GM23338 (cell line): ENCODE measurements around the gene PPP2R2B. TPM values are rescaled to one million over a fixed set of nuclear protein-coding genes. Genes with fewer than 3 reads are reported as not detected.

Experiments used
- ATAC-seq: fragments of 200-7000 bp; cut with Tn5 transposase; 3 replicates; pipeline ENCODE4 v1.9.1; 2020
- DNase-seq: peaks from one replicate; pipeline ENCODE4 v3.0.0-alpha.2; 2015; ENCODE audit warnings: low spot score
- H2AFZ ChIP-seq: fragments of 200-600 bp; sonication (generic); 2 replicates; pipeline ENCODE4 v1.8.0; 2016; ENCODE audit warnings: antibody characterized with exemption, mild to moderate bottlenecking, moderate library complexity
- H3F3A ChIP-seq: fragments of 200-600 bp; sonication (generic); replicated peaks from 2 replicates; pipeline ENCODE4 v1.8.0; 2017; ENCODE audit warnings: antibody characterized with exemption, mixed run types, low read depth
- H3K27ac ChIP-seq: fragments of 200-600 bp; sonication (generic); 2 replicates; pipeline ENCODE4 v1.6.1; 2016; ENCODE audit warnings: low read depth
- H3K27me3 ChIP-seq: fragments of 200-600 bp; sonication (generic); 2 replicates; pipeline ENCODE4 v1.8.0; 2016; ENCODE audit warnings: mild to moderate bottlenecking, mixed run types, moderate library complexity; ENCODE audit not compliant: insufficient read depth
- H3K36me3 ChIP-seq: fragments of 200-600 bp; sonication (generic); 2 replicates; pipeline ENCODE4 v1.8.0; 2016; ENCODE audit warnings: mild to moderate bottlenecking; ENCODE audit not compliant: insufficient read depth
- H3K4me1 ChIP-seq: fragments of 200-600 bp; sonication (generic); 2 replicates; pipeline ENCODE4 v1.8.0; 2016; ENCODE audit warnings: mild to moderate bottlenecking, moderate library complexity; ENCODE audit not compliant: insufficient read depth
- H3K4me2 ChIP-seq: fragments of 200-600 bp; sonication (generic); 2 replicates; pipeline ENCODE4 v1.7.1; 2017; ENCODE audit warnings: mixed run types
- H3K4me3 ChIP-seq: fragments of 200-600 bp; sonication (generic); 2 replicates; pipeline ENCODE4 v1.6.1; 2016; ENCODE audit warnings: mixed run types
- H3K79me2 ChIP-seq: fragments of 200-600 bp; sonication (generic); replicated peaks from 2 replicates; pipeline ENCODE4 v1.8.0; 2017; ENCODE audit warnings: mild to moderate bottlenecking; ENCODE audit not compliant: insufficient read depth
- H3K9me2 ChIP-seq: fragments of 200-600 bp; sonication (generic); 2 replicates; pipeline ENCODE4 v1.8.0; 2017; ENCODE audit not compliant: insufficient read depth
- H4K20me1 ChIP-seq: fragments of 200-600 bp; sonication (generic); replicated peaks from 2 replicates; pipeline ENCODE4 v1.8.0; 2017; ENCODE audit warnings: mild to moderate bottlenecking; ENCODE audit not compliant: insufficient read depth
- H3K27ac Mint-ChIP-seq: 2 replicates; pipeline ENCODE4 v1.8.0; 2020; ENCODE audit warnings: inconsistent platforms, mild to moderate bottlenecking, moderate library complexity, mixed read lengths
- H3K27me3 Mint-ChIP-seq: 3 replicates; pipeline ENCODE4 v1.8.0; 2022; ENCODE audit warnings: low read depth, mild to moderate bottlenecking, moderate library complexity, mixed read lengths, inconsistent platforms; ENCODE audit not compliant: insufficient read depth, poor library complexity
- H3K36me3 Mint-ChIP-seq: 3 replicates; pipeline ENCODE4 v1.8.0; 2021; ENCODE audit warnings: low read depth, mild to moderate bottlenecking, inconsistent platforms, moderate library complexity, mixed read lengths
- H3K4me1 Mint-ChIP-seq: 3 replicates; pipeline ENCODE4 v1.8.0; 2020; ENCODE audit warnings: mild to moderate bottlenecking, inconsistent platforms, mixed read lengths
- H3K4me3 Mint-ChIP-seq: 3 replicates; pipeline ENCODE4 v1.8.0; 2021; ENCODE audit warnings: moderate library complexity, mild to moderate bottlenecking, inconsistent platforms, mixed read lengths
- H3K9me3 Mint-ChIP-seq: 3 replicates; pipeline ENCODE4 v1.8.0; 2020; ENCODE audit warnings: moderate library complexity, mild to moderate bottlenecking, inconsistent platforms, mixed read lengths
- CREB1 ChIP-seq: fragments of 250-450 bp; sonication (Bioruptor Pico); IDR thresholded peaks from 2 replicates; pipeline ENCODE4 v1.5.0; 2020; ENCODE audit warnings: low read depth, mild to moderate bottlenecking, moderate library complexity
- CTCF ChIP-seq, 2 experiments: fragments of 200-600 bp in 1 of 2; sonication (generic) in 1 of 2; conservative IDR thresholded peaks; 2 replicates each; pipeline versions ENCODE4 v1.5.1 to v1.6.1; 2016 to 2017; ENCODE audit warnings: antibody characterized with exemption in 2 of 2, low read depth in 2 of 2, mild to moderate bottlenecking in 2 of 2, moderate library complexity in 1 of 2
- EZH2 ChIP-seq: fragments of 200-600 bp; sonication (generic); IDR thresholded peaks from one replicate; pipeline ENCODE4 v1.8.0; 2017; ENCODE audit warnings: antibody characterized with exemption, mild to moderate bottlenecking, low read depth; ENCODE audit not compliant: unreplicated experiment
- EZH2phosphoT487 ChIP-seq: fragments of 200-600 bp; sonication (generic); IDR thresholded peaks from one replicate; pipeline ENCODE4 v1.8.1; 2018; ENCODE audit warnings: antibody characterized with exemption; ENCODE audit not compliant: unreplicated experiment
- JUNB ChIP-seq: IDR thresholded peaks from one replicate; pipeline ENCODE4 v1.6.1; 2016; ENCODE audit warnings: antibody characterized with exemption; ENCODE audit not compliant: unreplicated experiment
- NANOG ChIP-seq: IDR thresholded peaks from 2 replicates; pipeline ENCODE4 v1.6.1; 2016; ENCODE audit warnings: antibody characterized with exemption, borderline replicate concordance
- POLR2AphosphoS5 ChIP-seq: IDR thresholded peaks from 2 replicates; pipeline ENCODE4 v1.6.1; 2016; ENCODE audit warnings: antibody characterized with exemption, low read depth
- STAT1 ChIP-seq: IDR thresholded peaks from one replicate; pipeline ENCODE4 v1.6.1; 2016; ENCODE audit warnings: antibody characterized with exemption; ENCODE audit not compliant: unreplicated experiment
- ZNF114 ChIP-seq: fragments of 250-450 bp; sonication (Bioruptor Pico); IDR thresholded peaks from 2 replicates; pipeline ENCODE4 v1.5.0; 2020; ENCODE audit warnings: mild to moderate bottlenecking, moderate library complexity
- ZNF331 ChIP-seq: fragments of 250-450 bp; sonication (Bioruptor Pico); IDR thresholded peaks from 2 replicates; pipeline ENCODE4 v1.5.0; 2020; ENCODE audit warnings: low read depth, mild to moderate bottlenecking, moderate library complexity
- ZNF462 ChIP-seq: fragments of 250-450 bp; sonication (Bioruptor Pico); IDR thresholded peaks from 2 replicates; pipeline ENCODE4 v1.5.0; 2020; ENCODE audit warnings: mild to moderate bottlenecking, moderate library complexity
- polyA plus RNA-seq: library from polyadenylated mRNA; unstranded; fragments of >200 nt; fragmentation: Nextera tagmentation; extraction: Ambion mirVana; gene quantifications from 2 replicates; pipeline ENCODE4 v1.2.1, GENCODE V29; 2016
- total RNA-seq: library from RNA; depleted of rRNA; stranded (reverse); fragments of >200 nt; shearing (Covaris generic); gene quantifications from 2 replicates; pipeline ENCODE4 v1.2.3, GENCODE V29; 2014
- TF ChIP-seq, protein P1 (sequence below): IDR thresholded peaks from 2 replicates; pipeline ENCODE4 v1.6.1; 2016; ENCODE audit warnings: antibody characterized with exemption
- TF ChIP-seq, protein P2 (sequence below): IDR thresholded peaks from one replicate; pipeline ENCODE4 v1.6.1; 2018; ENCODE audit warnings: antibody characterized with exemption; ENCODE audit not compliant: unreplicated experiment

PPP2R2B gene
- total and polyA plus RNA-seq, 2 experiments from 2014 or later: 21.3 to 33.9 TPM

- H3K4me3 Mint-ChIP-seq: no peak overlapping the region
- Histone ChIP-seq H3K36me3 (no peaks in the 10 kb centered on the region; the same call in 1 of the 2 replicates), H3K4me2 (no peak overlapping the region), H2AFZ (no peak overlapping the region), H3K4me3 (no peak overlapping the region), H3K27me3 (no peaks in the 10 kb centered on the region), H3K4me1 (peaks cover 23% of the 10 kb centered on the region), H3K9me2 (no peaks in the 10 kb centered on the region), H3K79me2 (no peaks in the 10 kb centered on the region), H3K27ac (no peak overlapping the region), H4K20me1 (no peaks in the 10 kb centered on the region), H3F3A (no peaks in the 10 kb centered on the region)
- H3K27me3 Mint-ChIP-seq: peaks cover 4% of the 10 kb centered on the region
- ATAC-seq: no peak
- no peak overlapping the region for H3K27ac Mint-ChIP-seq
- H3K36me3 Mint-ChIP-seq: peaks cover 10% of the 10 kb centered on the region
- TF ChIP-seq NANOG: no peak
- TF ChIP-seq ZNF331: no peak
- TF ChIP-seq ZNF114: no peak
- TF ChIP-seq POLR2AphosphoS5: no peak
- no peak for TF ChIP-seq EZH2phosphoT487
- TF ChIP-seq EZH2: no peak
- TF ChIP-seq STAT1: no peak
- TF ChIP-seq, protein P1, sequence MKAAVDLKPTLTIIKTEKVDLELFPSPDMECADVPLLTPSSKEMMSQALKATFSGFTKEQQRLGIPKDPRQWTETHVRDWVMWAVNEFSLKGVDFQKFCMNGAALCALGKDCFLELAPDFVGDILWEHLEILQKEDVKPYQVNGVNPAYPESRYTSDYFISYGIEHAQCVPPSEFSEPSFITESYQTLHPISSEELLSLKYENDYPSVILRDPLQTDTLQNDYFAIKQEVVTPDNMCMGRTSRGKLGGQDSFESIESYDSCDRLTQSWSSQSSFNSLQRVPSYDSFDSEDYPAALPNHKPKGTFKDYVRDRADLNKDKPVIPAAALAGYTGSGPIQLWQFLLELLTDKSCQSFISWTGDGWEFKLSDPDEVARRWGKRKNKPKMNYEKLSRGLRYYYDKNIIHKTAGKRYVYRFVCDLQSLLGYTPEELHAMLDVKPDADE: no peak
- TF ChIP-seq, protein P2, sequence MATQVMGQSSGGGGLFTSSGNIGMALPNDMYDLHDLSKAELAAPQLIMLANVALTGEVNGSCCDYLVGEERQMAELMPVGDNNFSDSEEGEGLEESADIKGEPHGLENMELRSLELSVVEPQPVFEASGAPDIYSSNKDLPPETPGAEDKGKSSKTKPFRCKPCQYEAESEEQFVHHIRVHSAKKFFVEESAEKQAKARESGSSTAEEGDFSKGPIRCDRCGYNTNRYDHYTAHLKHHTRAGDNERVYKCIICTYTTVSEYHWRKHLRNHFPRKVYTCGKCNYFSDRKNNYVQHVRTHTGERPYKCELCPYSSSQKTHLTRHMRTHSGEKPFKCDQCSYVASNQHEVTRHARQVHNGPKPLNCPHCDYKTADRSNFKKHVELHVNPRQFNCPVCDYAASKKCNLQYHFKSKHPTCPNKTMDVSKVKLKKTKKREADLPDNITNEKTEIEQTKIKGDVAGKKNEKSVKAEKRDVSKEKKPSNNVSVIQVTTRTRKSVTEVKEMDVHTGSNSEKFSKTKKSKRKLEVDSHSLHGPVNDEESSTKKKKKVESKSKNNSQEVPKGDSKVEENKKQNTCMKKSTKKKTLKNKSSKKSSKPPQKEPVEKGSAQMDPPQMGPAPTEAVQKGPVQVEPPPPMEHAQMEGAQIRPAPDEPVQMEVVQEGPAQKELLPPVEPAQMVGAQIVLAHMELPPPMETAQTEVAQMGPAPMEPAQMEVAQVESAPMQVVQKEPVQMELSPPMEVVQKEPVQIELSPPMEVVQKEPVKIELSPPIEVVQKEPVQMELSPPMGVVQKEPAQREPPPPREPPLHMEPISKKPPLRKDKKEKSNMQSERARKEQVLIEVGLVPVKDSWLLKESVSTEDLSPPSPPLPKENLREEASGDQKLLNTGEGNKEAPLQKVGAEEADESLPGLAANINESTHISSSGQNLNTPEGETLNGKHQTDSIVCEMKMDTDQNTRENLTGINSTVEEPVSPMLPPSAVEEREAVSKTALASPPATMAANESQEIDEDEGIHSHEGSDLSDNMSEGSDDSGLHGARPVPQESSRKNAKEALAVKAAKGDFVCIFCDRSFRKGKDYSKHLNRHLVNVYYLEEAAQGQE: no peak
- TF ChIP-seq ZNF462 (CRISPR knock-in tag): no peak
- TF ChIP-seq CREB1: no peak
- no peak for TF ChIP-seq JUNB
- no peak for TF ChIP-seq CTCF (conservative IDR thresholded peaks at IDR 0.05; ENCODE audit: low read depth in 2 of 2)
- peaks cover 8% of the 10 kb centered on the region for H3K9me3 Mint-ChIP-seq
- no peak for DNase-seq
- peaks cover 24% of the 10 kb centered on the region for H3K4me1 Mint-ChIP-seq
Measured at GRCh38 chr5:146623009-146623408, 255.5 kb downstream of the PPP2R2B start.
